Measurements from ENCODE around the gene PRRC2C.
"Not testable (repeated sequence)": the region's sequence is repeated elsewhere in the genome, so short reads cannot be mapped to it uniquely, and the experiment has no call there.

Gene PRRC2C

GRCh38 chr1:171521567-171521966 is 36.2 kb downstream of the PRRC2C start:
- H3K9me3 ChIP-seq (ENCODE audit: control insufficient read depth, low read length) = no peaks in the 10 kb centered on the region
- H3K27me3 ChIP-seq (replicated peaks; ENCODE audit: control insufficient read depth, insufficient read depth, low read length, poor library complexity, severe bottlenecking) = no peaks in the 10 kb centered on the region
- peaks cover 81% of the 10 kb centered on the region for H3K36me3 ChIP-seq (ENCODE audit: control insufficient read depth, insufficient read depth, low read length)
- no peaks in the 10 kb centered on the region for H3K4me1 ChIP-seq (ENCODE audit: control insufficient read depth, insufficient read depth, low read length, poor library complexity, severe bottlenecking)
- DNase-seq = no peak
- no peak overlapping the region for H3K4me3 ChIP-seq (ENCODE audit: insufficient read depth, low read depth, low read length, poor library complexity, severe bottlenecking)
- no peak overlapping the region for H3K27ac ChIP-seq (ENCODE audit: insufficient read depth, low read length, poor library complexity, severe bottlenecking)

- no peaks in the 10 kb centered on the region for H3K27me3 ChIP-seq (replicated peaks; ENCODE audit: control insufficient read depth, insufficient read depth, low read length, poor library complexity, severe bottlenecking)
- H3K36me3 ChIP-seq (ENCODE audit: control insufficient read depth, insufficient read depth, low read length) = peaks cover 66% of the 10 kb centered on the region
- H3K27ac ChIP-seq (ENCODE audit: insufficient read depth, low read length, poor library complexity, severe bottlenecking) = no peak overlapping the region
- H3K4me3 ChIP-seq (ENCODE audit: insufficient read depth, low read depth, low read length, poor library complexity, severe bottlenecking) = no peak overlapping the region
- DNase-seq = no peak
- H3K4me1 ChIP-seq (ENCODE audit: control insufficient read depth, insufficient read depth, low read length, poor library complexity, severe bottlenecking) = no peaks in the 10 kb centered on the region
- H3K9me3 ChIP-seq (ENCODE audit: control insufficient read depth, low read length) = no peaks in the 10 kb centered on the region
Measured at GRCh38 chr1:171530676-171531075, 45.3 kb downstream of the PRRC2C start.

GRCh38 chr1:171532520-171532919 is 47.2 kb downstream of the PRRC2C start:
- H3K9me3 ChIP-seq (ENCODE audit: control insufficient read depth, low read length) = no peaks in the 10 kb centered on the region
- H3K27me3 ChIP-seq (replicated peaks; ENCODE audit: control insufficient read depth, insufficient read depth, low read length, poor library complexity, severe bottlenecking) = no peaks in the 10 kb centered on the region
- H3K4me1 ChIP-seq (ENCODE audit: control insufficient read depth, insufficient read depth, low read length, poor library complexity, severe bottlenecking) = no peaks in the 10 kb centered on the region
- DNase-seq = no peak
- H3K36me3 ChIP-seq (ENCODE audit: control insufficient read depth, insufficient read depth, low read length) = peaks cover 82% of the 10 kb centered on the region
- H3K27ac ChIP-seq (ENCODE audit: insufficient read depth, low read length, poor library complexity, severe bottlenecking) = no peak overlapping the region
- H3K4me3 ChIP-seq (ENCODE audit: insufficient read depth, low read depth, low read length, poor library complexity, severe bottlenecking) = no peak overlapping the region

GRCh38 chr1:171545523-171545922 is 60.2 kb downstream of the PRRC2C start:
- no peak overlapping the region for H3K4me3 ChIP-seq (ENCODE audit: insufficient read depth, low read depth, low read length, poor library complexity, severe bottlenecking)
- no peak overlapping the region for H3K27ac ChIP-seq (ENCODE audit: insufficient read depth, low read length, poor library complexity, severe bottlenecking)
- peaks cover 85% of the 10 kb centered on the region for H3K36me3 ChIP-seq (ENCODE audit: control insufficient read depth, insufficient read depth, low read length)
- H3K4me1 ChIP-seq (ENCODE audit: control insufficient read depth, insufficient read depth, low read length, poor library complexity, severe bottlenecking) = no peaks in the 10 kb centered on the region
- no peaks in the 10 kb centered on the region for H3K9me3 ChIP-seq (ENCODE audit: control insufficient read depth, low read length)
- no peaks in the 10 kb centered on the region for H3K27me3 ChIP-seq (replicated peaks; ENCODE audit: control insufficient read depth, insufficient read depth, low read length, poor library complexity, severe bottlenecking)
- no peak for DNase-seq

GRCh38 chr1:171550050-171550449 is 64.7 kb downstream of the PRRC2C start:
- H3K36me3 ChIP-seq (ENCODE audit: control insufficient read depth, insufficient read depth, low read length) = peaks cover 49% of the 10 kb centered on the region

GRCh38 chr1:171550598-171551100 is 65.3 kb downstream of the PRRC2C start:
- not testable (repeated sequence) for H3K4me1 ChIP-seq (ENCODE audit: control insufficient read depth, insufficient read depth, low read length, poor library complexity, severe bottlenecking); H3K9me3 ChIP-seq (ENCODE audit: control insufficient read depth, low read length); H3K27me3 ChIP-seq (replicated peaks; ENCODE audit: control insufficient read depth, insufficient read depth, low read length, poor library complexity, severe bottlenecking); H3K27ac ChIP-seq (ENCODE audit: insufficient read depth, low read length, poor library complexity, severe bottlenecking); H3K4me3 ChIP-seq (ENCODE audit: insufficient read depth, low read depth, low read length, poor library complexity, severe bottlenecking); DNase-seq
- H3K36me3 ChIP-seq (ENCODE audit: control insufficient read depth, insufficient read depth, low read length) = peaks cover 48% of the 10 kb centered on the region

More at GRCh38 chr1:171550050-171550449, 64.7 kb downstream of the PRRC2C start:
- no peak for DNase-seq
- no peak overlapping the region for H3K27ac ChIP-seq (ENCODE audit: insufficient read depth, low read length, poor library complexity, severe bottlenecking)
- no peaks in the 10 kb centered on the region for H3K4me1 ChIP-seq (ENCODE audit: control insufficient read depth, insufficient read depth, low read length, poor library complexity, severe bottlenecking)
- H3K4me3 ChIP-seq (ENCODE audit: insufficient read depth, low read depth, low read length, poor library complexity, severe bottlenecking) = no peak overlapping the region
- no peaks in the 10 kb centered on the region for H3K9me3 ChIP-seq (ENCODE audit: control insufficient read depth, low read length)
- H3K27me3 ChIP-seq (replicated peaks; ENCODE audit: control insufficient read depth, insufficient read depth, low read length, poor library complexity, severe bottlenecking) = no peaks in the 10 kb centered on the region

- peaks cover 50% of the 10 kb centered on the region for H3K36me3 ChIP-seq (ENCODE audit: control insufficient read depth, insufficient read depth, low read length)
- DNase-seq = not testable (repeated sequence)
Measured at GRCh38 chr1:171553960-171554359, 68.6 kb downstream of the PRRC2C start.

GRCh38 chr1:171563675-171564074 is 78.3 kb downstream of the PRRC2C start:
- Histone ChIP-seq H3K4me1 (ENCODE audit: control insufficient read depth, insufficient read depth, low read length, poor library complexity, severe bottlenecking) (no peaks in the 10 kb centered on the region), H3K27me3 (replicated peaks; ENCODE audit: control insufficient read depth, insufficient read depth, low read length, poor library complexity, severe bottlenecking) (no peaks in the 10 kb centered on the region), H3K27ac (ENCODE audit: insufficient read depth, low read length, poor library complexity, severe bottlenecking) (no peak overlapping the region), H3K36me3 (ENCODE audit: control insufficient read depth, insufficient read depth, low read length) (peaks cover 88% of the 10 kb centered on the region), H3K9me3 (ENCODE audit: control insufficient read depth, low read length) (no peaks in the 10 kb centered on the region), H3K4me3 (ENCODE audit: insufficient read depth, low read depth, low read length, poor library complexity, severe bottlenecking) (no peak overlapping the region)
- DNase-seq = no peak

More at GRCh38 chr1:171553960-171554359, 68.6 kb downstream of the PRRC2C start:
- H3K9me3 ChIP-seq (ENCODE audit: control insufficient read depth, low read length); H3K4me1 ChIP-seq (ENCODE audit: control insufficient read depth, insufficient read depth, low read length, poor library complexity, severe bottlenecking); H3K4me3 ChIP-seq (ENCODE audit: insufficient read depth, low read depth, low read length, poor library complexity, severe bottlenecking); H3K27ac ChIP-seq (ENCODE audit: insufficient read depth, low read length, poor library complexity, severe bottlenecking); H3K27me3 ChIP-seq (replicated peaks; ENCODE audit: control insufficient read depth, insufficient read depth, low read length, poor library complexity, severe bottlenecking): not testable (repeated sequence)

GRCh38 chr1:171566467-171566866 is 81.1 kb downstream of the PRRC2C start:
- Histone ChIP-seq H3K27ac (ENCODE audit: insufficient read depth, low read length, poor library complexity, severe bottlenecking) (no peak overlapping the region), H3K4me3 (ENCODE audit: insufficient read depth, low read depth, low read length, poor library complexity, severe bottlenecking) (no peak overlapping the region), H3K4me1 (ENCODE audit: control insufficient read depth, insufficient read depth, low read length, poor library complexity, severe bottlenecking) (no peaks in the 10 kb centered on the region), H3K9me3 (ENCODE audit: control insufficient read depth, low read length) (no peaks in the 10 kb centered on the region), H3K36me3 (ENCODE audit: control insufficient read depth, insufficient read depth, low read length) (peaks cover 82% of the 10 kb centered on the region), H3K27me3 (replicated peaks; ENCODE audit: control insufficient read depth, insufficient read depth, low read length, poor library complexity, severe bottlenecking) (no peaks in the 10 kb centered on the region)
- no peak for DNase-seq

- Histone ChIP-seq H3K27ac (ENCODE audit: insufficient read depth, low read length, poor library complexity, severe bottlenecking) (no peak overlapping the region), H3K27me3 (replicated peaks; ENCODE audit: control insufficient read depth, insufficient read depth, low read length, poor library complexity, severe bottlenecking) (no peaks in the 10 kb centered on the region), H3K36me3 (ENCODE audit: control insufficient read depth, insufficient read depth, low read length) (peaks cover 72% of the 10 kb centered on the region), H3K4me3 (ENCODE audit: insufficient read depth, low read depth, low read length, poor library complexity, severe bottlenecking) (no peak overlapping the region), H3K4me1 (ENCODE audit: control insufficient read depth, insufficient read depth, low read length, poor library complexity, severe bottlenecking) (no peaks in the 10 kb centered on the region), H3K9me3 (ENCODE audit: control insufficient read depth, low read length) (no peaks in the 10 kb centered on the region)
- no peak for DNase-seq
Measured at GRCh38 chr1:171570295-171570694, 85.0 kb downstream of the PRRC2C start.
